ENCODE data around the gene CDCA4. TPM values are rescaled to one million over a fixed set of nuclear protein-coding genes. Genes with fewer than 3 reads are reported as not detected.

The CDCA4 gene
- total RNA-seq, 1 experiment from 2014 or later = 25.2 TPM

DNA sequence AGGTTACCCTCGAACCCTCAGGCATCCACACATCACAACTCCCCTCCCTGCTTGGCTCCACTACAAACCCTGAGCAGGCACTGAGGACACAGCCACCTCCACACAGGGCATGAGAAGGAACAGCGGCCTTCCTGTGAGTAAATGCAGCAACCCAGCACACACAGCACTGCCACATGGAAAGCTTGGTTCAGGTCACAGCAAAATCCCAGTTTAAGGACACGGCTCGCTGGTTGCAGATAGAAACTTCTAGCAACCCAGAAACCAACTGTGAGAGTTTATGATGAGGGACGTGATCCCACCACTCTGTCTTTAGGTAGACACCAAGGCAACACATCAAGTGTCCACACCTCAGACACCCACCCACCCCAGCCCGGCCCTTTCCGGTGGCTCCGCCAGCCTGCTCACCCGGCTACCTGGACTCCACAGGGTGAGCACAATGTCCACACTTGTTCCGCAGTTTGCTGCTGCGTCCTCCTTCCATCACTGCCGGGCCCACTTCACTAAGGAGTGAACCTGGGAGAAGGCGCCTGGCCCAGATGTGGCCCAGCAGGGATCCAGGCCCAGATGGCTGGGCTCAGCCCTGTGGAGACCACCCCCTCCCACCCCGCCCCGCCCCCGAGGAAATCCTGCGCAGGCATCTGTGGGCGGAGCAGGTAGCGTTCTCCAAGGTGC is 13.2 kb downstream of the CDCA4 start:
- Histone ChIP-seq H3K9me2 (replicated peaks; ENCODE audit: insufficient read depth, low read length) (no peaks in the 10 kb centered on the region), H3K4me2 (ENCODE audit: low read depth, low read length, poor library complexity, severe bottlenecking) (no peak overlapping the region), H3K4me3 (ENCODE audit: low read length) (no peak overlapping the region), H3K27ac (ENCODE audit: low read length) (no peak overlapping the region), H3K36me3 (ENCODE audit: insufficient read depth, low read length) (peaks cover 52% of the 10 kb centered on the region), H3K9ac (ENCODE audit: low read length) (no peak overlapping the region), H4K20me1 (ENCODE audit: insufficient read depth, low read depth, low read length) (peaks cover 40% of the 10 kb centered on the region), H3K27me3 (ENCODE audit: low read length) (no peaks in the 10 kb centered on the region), H3K4me1 (ENCODE audit: low read length) (peaks cover 5% of the 10 kb centered on the region), H3K79me2 (ENCODE audit: low read length) (peaks cover 60% of the 10 kb centered on the region), H2AFZ (ENCODE audit: low read length) (no peak overlapping the region), H3K9me3 (ENCODE audit: low read length) (no peaks in the 10 kb centered on the region)
- DNase-seq = no peak

DNA sequence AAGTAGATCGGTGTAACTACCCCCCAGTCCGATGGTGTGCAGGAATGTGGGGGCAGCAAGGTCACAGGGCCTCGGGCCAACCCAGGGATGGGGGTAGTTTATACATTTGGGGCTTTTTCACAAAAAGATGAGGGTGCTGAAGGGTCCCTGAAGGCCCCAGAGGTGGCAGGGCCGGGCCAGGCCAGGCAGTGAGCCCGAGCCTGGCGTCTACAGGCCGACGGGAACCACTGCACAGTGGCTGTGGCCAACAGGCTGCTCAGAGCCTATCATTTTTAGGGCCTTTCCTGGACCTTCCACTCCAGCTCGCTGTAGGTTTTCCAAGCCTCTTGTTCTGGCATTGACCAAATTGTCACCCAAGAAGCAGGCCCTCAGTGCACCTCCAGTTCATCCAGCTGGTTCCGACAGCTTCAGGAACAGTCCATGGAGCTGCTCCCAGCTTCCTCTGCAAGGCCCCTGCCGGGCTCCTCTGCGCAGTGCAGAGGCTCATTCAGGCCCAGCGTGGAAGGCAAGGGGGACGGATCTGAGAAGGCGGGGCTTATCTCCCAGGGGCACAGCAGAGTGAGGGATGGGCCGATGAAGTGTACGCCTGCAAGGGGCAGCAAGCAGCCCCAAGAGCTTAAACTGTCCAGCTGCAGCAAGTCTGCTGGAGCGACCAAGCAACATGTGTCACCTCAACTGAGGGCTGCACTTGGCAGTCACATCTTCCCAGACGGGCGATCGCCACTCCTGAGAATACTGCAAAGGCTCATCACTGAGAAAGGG is 13.9 kb downstream of the CDCA4 start:
- H3K4me1 ChIP-seq (ENCODE audit: low read length) = no peaks in the 10 kb centered on the region
- no peak overlapping the region for H2AFZ ChIP-seq (ENCODE audit: low read length)
- no peak overlapping the region for H3K4me3 ChIP-seq (ENCODE audit: low read length)
- no peaks in the 10 kb centered on the region for H3K9me2 ChIP-seq (replicated peaks; ENCODE audit: insufficient read depth, low read length)
- H4K20me1 ChIP-seq (ENCODE audit: insufficient read depth, low read depth, low read length) = peaks cover 33% of the 10 kb centered on the region
- H3K27ac ChIP-seq (ENCODE audit: low read length) = no peak overlapping the region
- H3K27me3 ChIP-seq (ENCODE audit: low read length) = no peaks in the 10 kb centered on the region
- H3K9me3 ChIP-seq (ENCODE audit: low read length) = no peaks in the 10 kb centered on the region
- H3K36me3 ChIP-seq (ENCODE audit: insufficient read depth, low read length) = peaks cover 48% of the 10 kb centered on the region
- H3K4me2 ChIP-seq (ENCODE audit: low read depth, low read length, poor library complexity, severe bottlenecking) = no peak overlapping the region
- H3K79me2 ChIP-seq (ENCODE audit: low read length) = peaks cover 53% of the 10 kb centered on the region
- no peak overlapping the region for H3K9ac ChIP-seq (ENCODE audit: low read length)
- no peak for DNase-seq

DNA sequence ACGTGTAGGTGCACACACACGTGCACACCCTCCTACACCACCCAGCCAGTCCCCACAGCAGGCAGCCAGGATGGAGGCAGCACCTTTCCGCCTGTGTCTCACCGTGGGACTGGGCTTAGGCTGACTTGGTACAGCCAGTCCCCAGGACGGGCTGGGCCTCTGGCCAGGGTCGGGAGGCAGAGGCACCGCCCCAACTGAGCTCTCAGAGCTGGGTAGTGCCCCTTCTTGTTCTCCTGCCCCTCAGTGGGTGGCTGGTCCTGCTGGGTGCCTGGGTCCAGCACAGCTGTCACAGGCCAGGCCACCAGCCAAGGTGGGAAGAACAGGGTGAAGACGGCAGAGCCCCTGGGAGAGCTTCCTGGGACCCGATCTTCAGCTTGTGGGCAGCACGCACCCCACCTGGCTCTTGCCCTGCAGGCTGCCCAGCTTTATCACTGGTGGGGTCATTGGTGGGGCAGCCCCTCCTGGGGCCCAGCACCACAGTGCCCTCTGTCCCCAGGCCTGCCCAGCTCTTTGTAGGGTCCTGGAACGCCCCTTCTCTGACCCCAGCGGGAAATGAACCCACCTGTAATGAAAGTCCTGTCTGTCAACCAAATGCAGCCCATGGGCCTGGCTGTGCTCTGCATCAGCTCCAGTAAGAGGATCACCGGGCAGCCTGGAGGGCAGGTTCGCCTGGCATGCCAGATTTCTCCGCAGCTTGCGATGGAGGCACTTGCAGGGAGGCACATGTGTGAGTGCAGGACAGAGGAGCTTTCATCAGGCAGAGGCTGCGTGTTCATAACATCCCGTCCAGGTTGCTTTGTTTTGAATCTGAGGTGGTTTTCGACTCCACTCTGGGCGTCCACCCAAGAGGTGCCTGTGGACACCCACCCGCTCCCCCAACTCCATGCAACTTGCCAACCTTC is 14.7 kb downstream of the CDCA4 start:
- no peaks in the 10 kb centered on the region for H3K9me3 ChIP-seq (ENCODE audit: low read length)
- H3K4me1 ChIP-seq (ENCODE audit: low read length) = peaks cover 1% of the 10 kb centered on the region
- H4K20me1 ChIP-seq (ENCODE audit: insufficient read depth, low read depth, low read length) = peaks cover 25% of the 10 kb centered on the region
- no peak overlapping the region for H3K27ac ChIP-seq (ENCODE audit: low read length)
- H3K9me2 ChIP-seq (replicated peaks; ENCODE audit: insufficient read depth, low read length) = no peaks in the 10 kb centered on the region
- H2AFZ ChIP-seq (ENCODE audit: low read length) = no peak overlapping the region
- H3K79me2 ChIP-seq (ENCODE audit: low read length) = peaks cover 45% of the 10 kb centered on the region
- DNase-seq = no peak
- no peak overlapping the region for H3K4me3 ChIP-seq (ENCODE audit: low read length)
- H3K36me3 ChIP-seq (ENCODE audit: insufficient read depth, low read length) = peaks cover 45% of the 10 kb centered on the region
- H3K27me3 ChIP-seq (ENCODE audit: low read length) = no peaks in the 10 kb centered on the region
- H3K4me2 ChIP-seq (ENCODE audit: low read depth, low read length, poor library complexity, severe bottlenecking) = no peak overlapping the region
- H3K9ac ChIP-seq (ENCODE audit: low read length) = no peak overlapping the region

DNA sequence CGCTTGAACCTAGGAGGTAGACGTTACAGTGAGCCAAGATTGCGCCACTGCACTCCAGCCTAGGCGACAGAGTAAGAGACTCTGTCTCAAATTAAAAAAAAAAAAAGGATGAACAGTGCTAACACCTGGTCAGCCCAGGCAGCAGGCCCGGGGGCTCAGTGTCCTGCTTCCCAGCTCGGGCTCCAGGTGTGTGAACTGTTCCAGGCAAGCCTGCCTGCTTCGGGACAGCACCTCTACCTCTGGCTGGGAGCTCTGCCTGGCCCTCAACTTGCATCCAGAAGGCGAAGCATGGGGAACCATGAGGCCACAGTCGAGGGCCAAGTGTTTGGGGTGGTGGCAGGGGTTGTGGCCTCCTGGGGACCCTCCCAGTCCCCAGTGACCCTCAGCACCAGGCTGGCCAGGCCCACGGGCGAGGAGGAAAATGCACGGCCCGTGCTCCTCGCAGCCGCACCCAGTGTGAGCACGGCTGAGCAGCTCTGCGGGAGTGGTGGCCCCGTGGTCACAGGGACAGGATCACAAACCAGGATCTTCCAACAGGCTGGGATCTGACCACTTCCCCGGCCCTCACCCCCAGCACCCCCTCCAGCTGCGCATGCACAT is 15.5 kb downstream of the CDCA4 start:
- peaks cover 17% of the 10 kb centered on the region for H4K20me1 ChIP-seq (ENCODE audit: insufficient read depth, low read depth, low read length)
- H3K4me2 ChIP-seq (ENCODE audit: low read depth, low read length, poor library complexity, severe bottlenecking) = no peak overlapping the region
- H3K4me3 ChIP-seq (ENCODE audit: low read length) = no peak overlapping the region
- H3K9ac ChIP-seq (ENCODE audit: low read length) = no peak overlapping the region
- DNase-seq = no peak
- no peaks in the 10 kb centered on the region for H3K9me2 ChIP-seq (replicated peaks; ENCODE audit: insufficient read depth, low read length)
- H3K4me1 ChIP-seq (ENCODE audit: low read length) = peaks cover 8% of the 10 kb centered on the region
- no peaks in the 10 kb centered on the region for H3K9me3 ChIP-seq (ENCODE audit: low read length)
- no peak overlapping the region for H2AFZ ChIP-seq (ENCODE audit: low read length)
- H3K36me3 ChIP-seq (ENCODE audit: insufficient read depth, low read length) = peaks cover 45% of the 10 kb centered on the region
- H3K27me3 ChIP-seq (ENCODE audit: low read length) = no peaks in the 10 kb centered on the region
- peaks cover 42% of the 10 kb centered on the region for H3K79me2 ChIP-seq (ENCODE audit: low read length)
- H3K27ac ChIP-seq (ENCODE audit: low read length) = no peak overlapping the region

DNA sequence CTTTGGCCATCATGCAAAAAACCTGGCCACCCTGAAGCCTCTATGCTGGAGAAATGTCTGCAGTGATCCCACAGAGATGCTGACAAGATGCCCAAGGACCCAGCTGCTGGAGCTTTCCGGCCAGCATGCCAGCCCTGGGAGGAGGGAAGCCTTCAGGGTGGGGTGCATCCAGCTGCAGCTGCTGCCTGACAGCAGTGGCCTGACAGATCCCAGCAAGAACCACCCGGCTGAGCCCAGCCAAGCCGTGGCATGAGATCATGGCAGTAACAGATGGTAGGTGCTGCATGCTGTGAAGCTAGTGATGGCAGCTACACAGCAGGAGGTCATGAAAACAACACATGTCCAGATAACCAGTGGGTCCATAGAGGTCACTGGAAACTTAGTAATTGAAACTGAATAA is 21.5 kb downstream of the CDCA4 start:
- Histone ChIP-seq H3K4me1 (ENCODE audit: low read length) (peaks cover 8% of the 10 kb centered on the region), H3K36me3 (ENCODE audit: insufficient read depth, low read length) (peaks cover 26% of the 10 kb centered on the region), H3K9me3 (ENCODE audit: low read length) (no peaks in the 10 kb centered on the region), H3K79me2 (ENCODE audit: low read length) (peaks cover 20% of the 10 kb centered on the region; the same call in 1 of the 2 replicates), H3K9me2 (replicated peaks; ENCODE audit: insufficient read depth, low read length) (no peaks in the 10 kb centered on the region), H3K27ac (ENCODE audit: low read length) (no peak overlapping the region), H3K27me3 (ENCODE audit: low read length) (no peaks in the 10 kb centered on the region), H3K4me3 (ENCODE audit: low read length) (no peak overlapping the region), H3K9ac (ENCODE audit: low read length) (no peak overlapping the region), H2AFZ (ENCODE audit: low read length) (no peak overlapping the region), H3K4me2 (ENCODE audit: low read depth, low read length, poor library complexity, severe bottlenecking) (no peak overlapping the region), H4K20me1 (ENCODE audit: insufficient read depth, low read depth, low read length) (no peaks in the 10 kb centered on the region; the same call in 1 of the 2 replicates)
- no peak for DNase-seq

DNA sequence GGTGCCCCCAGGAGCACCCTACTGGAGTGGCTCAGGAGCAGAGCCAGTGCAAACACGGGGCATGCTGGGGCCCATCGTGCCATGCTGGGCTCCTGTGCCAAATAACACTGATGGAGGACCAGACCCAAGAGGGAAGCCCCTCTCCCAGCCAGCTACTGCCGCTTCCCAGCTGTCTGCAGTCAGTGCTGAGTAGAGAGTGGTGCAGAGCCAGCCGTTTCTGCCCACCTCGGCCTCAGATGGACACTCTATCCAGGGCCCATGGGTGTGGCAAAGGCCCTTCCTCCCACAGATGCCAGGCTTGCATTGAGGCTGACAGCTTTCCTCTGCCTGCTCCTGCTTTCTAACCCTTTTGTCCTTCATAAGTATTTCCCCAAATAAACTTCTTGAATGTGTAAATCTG is 22.1 kb downstream of the CDCA4 start:
- Histone ChIP-seq H3K9ac (ENCODE audit: low read length) (no peak overlapping the region), H3K4me3 (ENCODE audit: low read length) (no peak overlapping the region), H2AFZ (ENCODE audit: low read length) (no peak overlapping the region), H3K79me2 (ENCODE audit: low read length) (peaks cover 15% of the 10 kb centered on the region; the same call in 1 of the 2 replicates), H3K9me3 (ENCODE audit: low read length) (no peaks in the 10 kb centered on the region), H4K20me1 (ENCODE audit: insufficient read depth, low read depth, low read length) (no peaks in the 10 kb centered on the region; the same call in 1 of the 2 replicates), H3K9me2 (replicated peaks; ENCODE audit: insufficient read depth, low read length) (no peaks in the 10 kb centered on the region), H3K27ac (ENCODE audit: low read length) (no peak overlapping the region), H3K36me3 (ENCODE audit: insufficient read depth, low read length) (peaks cover 22% of the 10 kb centered on the region), H3K4me1 (ENCODE audit: low read length) (peaks cover 8% of the 10 kb centered on the region), H3K27me3 (ENCODE audit: low read length) (no peaks in the 10 kb centered on the region), H3K4me2 (ENCODE audit: low read depth, low read length, poor library complexity, severe bottlenecking) (no peak overlapping the region)
- DNase-seq = no peak

DNA sequence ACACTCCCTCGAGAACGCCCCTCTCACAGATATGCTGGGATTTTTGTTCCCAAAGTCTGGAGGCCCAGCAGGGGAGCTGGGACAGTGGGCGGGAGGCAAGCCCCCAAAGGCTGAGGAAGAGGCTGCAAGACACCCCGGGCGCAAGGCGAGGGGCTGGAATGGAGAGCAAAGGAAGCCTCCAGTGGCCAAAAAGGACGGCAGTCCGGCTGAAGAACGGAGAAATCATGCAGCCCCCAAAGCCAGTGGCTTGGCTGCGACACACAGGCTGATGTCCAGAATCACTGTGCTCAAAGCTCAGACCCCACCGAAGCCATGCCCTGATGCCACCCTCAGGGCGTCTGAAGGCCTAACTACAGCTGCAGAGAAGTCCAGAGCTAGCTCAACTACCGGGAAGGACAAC is 24.4 kb downstream of the CDCA4 start:
- Histone ChIP-seq H3K9me3 (ENCODE audit: low read length) (no peaks in the 10 kb centered on the region), H3K4me1 (ENCODE audit: low read length) (peaks cover 8% of the 10 kb centered on the region), H3K27me3 (ENCODE audit: low read length) (no peaks in the 10 kb centered on the region), H3K4me3 (ENCODE audit: low read length) (no peak overlapping the region), H2AFZ (ENCODE audit: low read length) (no peak overlapping the region), H3K27ac (ENCODE audit: low read length) (no peak overlapping the region), H3K36me3 (ENCODE audit: insufficient read depth, low read length) (peaks cover 16% of the 10 kb centered on the region), H3K9me2 (replicated peaks; ENCODE audit: insufficient read depth, low read length) (no peaks in the 10 kb centered on the region), H3K4me2 (ENCODE audit: low read depth, low read length, poor library complexity, severe bottlenecking) (no peak overlapping the region), H3K79me2 (ENCODE audit: low read length) (peaks cover 7% of the 10 kb centered on the region; the same call in 1 of the 2 replicates), H4K20me1 (ENCODE audit: insufficient read depth, low read depth, low read length) (peaks cover 3% of the 10 kb centered on the region; the same call in 1 of the 2 replicates), H3K9ac (ENCODE audit: low read length) (no peak overlapping the region)
- no peak for DNase-seq

Data from Karpas-422 (cell line).